Glomerular visceral epithelial cell (primary cell): ENCODE data around the gene LAMA3.
A peak's percentile ranks its signal among the peaks of the same experiment; 100 is the strongest.

ENCODE experiments used
- DNase-seq: peaks from one replicate; pipeline ENCODE4 v3.0.0-alpha.2; 2016; ENCODE audit errors: extremely low spot score

The LAMA3 gene

GRCh38 chr18:23968638-23969604 lies 279.7 kb downstream of the LAMA3 start:
- DNase-seq: no peak

GRCh38 chr18:23969664-23970063 lies 280.4 kb downstream of the LAMA3 start:
- no peak for DNase-seq

GRCh38 chr18:23970161-23971096 lies 281.2 kb downstream of the LAMA3 start:
- DNase-seq: no peak

- DNase-seq: no peak
Observed at GRCh38 chr18:23971097-23971440, 281.8 kb downstream of the LAMA3 start.

GRCh38 chr18:23971666-23972230 lies 282.5 kb downstream of the LAMA3 start:
- DNase-seq: no peak

GRCh38 chr18:23972453-23972852 lies 283.2 kb downstream of the LAMA3 start:
- DNase-seq: no peak

- no peak for DNase-seq
Observed at GRCh38 chr18:23977103-23977502, 287.9 kb downstream of the LAMA3 start.

- DNase-seq: no peak
Observed at GRCh38 chr18:23977719-23978483, 288.6 kb downstream of the LAMA3 start.

- DNase-seq: no peak
Observed at GRCh38 chr18:23981369-23981980, 292.2 kb downstream of the LAMA3 start.

GRCh38 chr18:23982155-23983079 lies 293.2 kb downstream of the LAMA3 start:
- peak; percentile 51 for DNase-seq

GRCh38 chr18:23983112-23983511 lies 293.9 kb downstream of the LAMA3 start:
- no peak for DNase-seq

GRCh38 chr18:23986600-23987359 lies 297.5 kb downstream of the LAMA3 start:
- DNase-seq: no peak

GRCh38 chr18:23990474-23991410 lies 301.5 kb downstream of the LAMA3 start:
- DNase-seq: no peak

- peak; percentile 76 for DNase-seq
Observed at GRCh38 chr18:23992089-23992940, 303.1 kb downstream of the LAMA3 start.

- DNase-seq: no peak
Observed at GRCh38 chr18:23992941-23993280, 303.7 kb downstream of the LAMA3 start.

- peak; percentile 86 for DNase-seq
Observed at GRCh38 chr18:23994361-23994902, 305.2 kb downstream of the LAMA3 start.

- peak; percentile 44 for DNase-seq
Observed at GRCh38 chr18:23995180-23995579, 305.9 kb downstream of the LAMA3 start.
